Pancreas (tissue), 10 donors: Measurements from ENCODE around the gene OR52B2. TPM values are rescaled to one million over a fixed set of nuclear protein-coding genes. Genes with fewer than 3 reads are reported as not detected.

Experiments used
- ATAC-seq, 4 donors: fragments of 200-7000 bp; cut with Tn5 transposase; one replicate each; pipeline versions ENCODE4 v1.8.0 to v1.9.1; 2020; ENCODE audit warnings: mild to moderate bottlenecking in 4 of 4, moderate library complexity in 4 of 4
- DNase-seq, 6 donors: peaks; one replicate each; pipeline ENCODE4 v3.0.0-alpha.2; 2020
- FAIRE-seq: peaks from 2 replicates; lab custom pipeline; 2012; peaks lifted over from hg19 to GRCh38; lab: Jason Lieb, UNC
- H3K27ac ChIP-seq, 4 donors: fragments of 200-600 bp; sonication (generic); 1 replicate in 3 of 4; 2 replicates in 1 of 4; pipeline versions ENCODE4 v1.5.0 to v1.8.0; 2020
- H3K27me3 ChIP-seq, 4 donors: fragments of 200-600 bp; one replicate each; pipeline ENCODE4 v1.8.0; 2021
- H3K36me3 ChIP-seq, 3 donors: fragments of 200-600 bp; sonication (generic) in 1 of 3; one replicate each; pipeline versions ENCODE4 v1.5.0 to v1.8.0; 2020 to 2021
- H3K4me1 ChIP-seq, 3 donors: fragments of 200-600 bp; one replicate each; pipeline ENCODE4 v1.8.0; 2021
- H3K4me3 ChIP-seq, 4 donors: fragments of 200-600 bp; sonication (generic) in 2 of 4; one replicate each; pipeline versions ENCODE4 v1.5.0 to v1.8.0; 2020 to 2021
- H3K9me3 ChIP-seq, 4 donors: fragments of 200-600 bp; one replicate each; pipeline ENCODE4 v1.8.0; 2021
- WGBS, 2 donors: extraction: QIAGEN DNeasy Blood & Tissue Kit; methylation state at CpG; one replicate each; pipeline ENCODE4 v1.1.7; 2013; 5-methylcytosine and 5-hydroxymethylcytosine counted together
- intact Hi-C, 3 donors: fragments of 100-400 bp; cut with DNase I; formaldehyde crosslinking; loops; one replicate each; pipeline versions ENCODE4 v1.11.1 to v1.14.2; 2022
- polyA plus RNA-seq, 2 donors: library from polyadenylated mRNA; stranded (reverse); fragments of 200-250 nt; gene quantifications; one replicate each; pipeline ENCODE4 v1.2.3, GENCODE V29; 2013
- total RNA-seq, 6 donors: library from RNA; stranded (reverse); fragmentation: NEBNext Ultra II Directional in 4 of 6; extraction: Animal tissue kit (Norgen Biotek cat#: 25700) in 4 of 6; gene quantifications; one replicate each; pipeline versions ENCODE4 v1.2.1 to v1.2.4, GENCODE V29; 2021 to 2023
- TF ChIP-seq, protein P1 (sequence below), 4 donors: fragments of 200-600 bp; sonication (generic) in 3 of 4; IDR thresholded peaks; one replicate each; pipeline versions ENCODE4 v1.5.0 to v1.8.0; 2021; ENCODE audit warnings: antibody characterized with exemption in 4 of 4
- donor health status: healthy with polysubstance abuse.
- donor health status: DM: no; HTN: no; CAD: no; lungs with moderate emphysema.
- donor health status: DM: no; HTN: no; CAD: no.
- donor health status: control.
- donor health status: control.
- donor health status: Bipolar disorder and iron deficiency.
- donor health status: DM: yes; HTN: yes; CAD: no.
- donor health status: DM: no; HTN: no; CAD: no.
- donor health status: DM: no; HTN: no; CAD: no.
- donor health status: DM: yes; HTN: yes; CAD: no.

The OR52B2 gene
- total and polyA plus RNA-seq, 8 donors, result not detected

DNA sequence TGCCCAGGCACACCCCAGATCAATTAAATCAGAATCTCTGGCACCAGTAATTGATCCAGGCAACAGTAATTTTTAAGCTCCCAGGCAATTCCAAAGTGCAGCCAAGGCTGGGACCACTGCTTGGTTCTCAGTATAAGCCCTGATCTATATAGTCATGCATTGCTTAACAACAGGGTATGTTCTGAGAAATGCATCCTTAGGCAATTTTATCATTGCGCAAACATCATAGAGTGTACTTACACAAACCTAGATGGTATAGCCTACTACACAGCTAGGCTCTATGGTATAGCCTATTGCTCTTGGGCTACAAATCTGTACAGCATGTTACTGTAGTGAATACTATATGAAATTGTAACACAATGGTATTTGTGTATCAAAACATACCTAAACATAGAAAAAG lies 34.6 kb upstream of the OR52B2 start:
- ATAC-seq (no peak), FAIRE-seq (no peak), DNase-seq (no peak)
- Histone ChIP-seq H3K27ac (no peak overlapping the region), H3K4me1 (no peaks in the 10 kb centered on the region), H3K36me3 (peaks cover 0 to 10% (median 0%) of the 10 kb centered on the region in 3 donors), H3K4me3 (no peak overlapping the region), H3K27me3 (no peaks in the 10 kb centered on the region), H3K9me3 (no peaks in the 10 kb centered on the region)
- TF ChIP-seq, protein P1, sequence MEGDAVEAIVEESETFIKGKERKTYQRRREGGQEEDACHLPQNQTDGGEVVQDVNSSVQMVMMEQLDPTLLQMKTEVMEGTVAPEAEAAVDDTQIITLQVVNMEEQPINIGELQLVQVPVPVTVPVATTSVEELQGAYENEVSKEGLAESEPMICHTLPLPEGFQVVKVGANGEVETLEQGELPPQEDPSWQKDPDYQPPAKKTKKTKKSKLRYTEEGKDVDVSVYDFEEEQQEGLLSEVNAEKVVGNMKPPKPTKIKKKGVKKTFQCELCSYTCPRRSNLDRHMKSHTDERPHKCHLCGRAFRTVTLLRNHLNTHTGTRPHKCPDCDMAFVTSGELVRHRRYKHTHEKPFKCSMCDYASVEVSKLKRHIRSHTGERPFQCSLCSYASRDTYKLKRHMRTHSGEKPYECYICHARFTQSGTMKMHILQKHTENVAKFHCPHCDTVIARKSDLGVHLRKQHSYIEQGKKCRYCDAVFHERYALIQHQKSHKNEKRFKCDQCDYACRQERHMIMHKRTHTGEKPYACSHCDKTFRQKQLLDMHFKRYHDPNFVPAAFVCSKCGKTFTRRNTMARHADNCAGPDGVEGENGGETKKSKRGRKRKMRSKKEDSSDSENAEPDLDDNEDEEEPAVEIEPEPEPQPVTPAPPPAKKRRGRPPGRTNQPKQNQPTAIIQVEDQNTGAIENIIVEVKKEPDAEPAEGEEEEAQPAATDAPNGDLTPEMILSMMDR (IDR thresholded peaks at IDR 0.05), result no peak
- WGBS, 2 donors, result 96 to 100% methylated on average over 1 of the region's 1 CpG
- intact Hi-C loops, result no loop called here

DNA sequence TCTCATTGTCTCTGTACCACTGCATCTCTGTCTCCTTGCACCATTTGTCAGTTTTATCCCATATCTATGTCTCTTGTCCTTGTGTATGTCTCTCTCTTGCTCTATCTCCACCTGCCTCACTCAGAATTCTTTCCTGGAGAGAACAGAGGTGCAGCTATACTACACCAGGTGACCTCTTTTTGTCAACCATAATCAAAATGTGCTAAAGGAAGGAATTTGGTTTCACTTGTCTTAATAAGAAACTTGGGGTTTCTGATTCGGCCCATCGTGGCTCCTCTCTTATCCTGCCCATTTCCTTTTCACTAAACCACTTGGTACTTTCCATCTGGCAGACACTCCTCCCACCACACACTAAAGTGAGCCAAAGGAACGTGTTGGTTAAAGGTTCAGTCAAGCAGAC lies 33.2 kb upstream of the OR52B2 start:
- Histone ChIP-seq H3K9me3 (no peaks in the 10 kb centered on the region), H3K27ac (no peak overlapping the region), H3K36me3 (no peaks in the 10 kb centered on the region), H3K4me3 (no peak overlapping the region), H3K4me1 (no peaks in the 10 kb centered on the region), H3K27me3 (no peaks in the 10 kb centered on the region)
- TF ChIP-seq, protein P1 (IDR thresholded peaks at IDR 0.05), result no peak
- ATAC-seq (no peak), FAIRE-seq (no peak), DNase-seq (no peak)
- 72 to 83% methylated on average over 3 of the region's 3 CpGs for WGBS, 2 donors
- intact Hi-C loops, result no loop called here

DNA sequence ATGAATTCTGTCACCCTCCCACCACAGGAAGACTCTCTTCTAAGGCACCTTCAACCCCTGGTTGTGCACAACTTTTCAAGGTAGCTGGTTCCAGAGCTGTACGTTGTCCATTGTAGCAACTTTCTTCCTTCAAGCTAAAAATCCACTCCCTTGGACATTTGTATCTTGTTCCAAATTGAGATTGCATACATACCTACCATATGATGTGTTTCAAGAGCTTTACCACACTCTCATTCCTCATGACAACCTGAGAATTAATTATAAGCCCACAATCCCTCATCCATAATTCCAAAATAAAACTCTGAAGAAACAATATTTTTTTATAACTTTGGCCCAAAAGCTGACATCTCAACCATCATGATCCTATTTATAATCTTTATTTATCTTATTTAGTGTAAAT lies 31.9 kb upstream of the OR52B2 start:
- 88 to 97% methylated on average over 1 of the region's 1 CpG for WGBS, 2 donors
- Histone ChIP-seq H3K4me1 (no peaks in the 10 kb centered on the region), H3K27me3 (no peaks in the 10 kb centered on the region), H3K36me3 (no peaks in the 10 kb centered on the region), H3K27ac (no peak overlapping the region), H3K4me3 (no peak overlapping the region), H3K9me3 (no peaks in the 10 kb centered on the region)
- TF ChIP-seq, protein P1 (IDR thresholded peaks at IDR 0.05), result no peak
- ATAC-seq (no peak), DNase-seq (no peak), FAIRE-seq (no peak)
- intact Hi-C loops, result no loop called here

DNA sequence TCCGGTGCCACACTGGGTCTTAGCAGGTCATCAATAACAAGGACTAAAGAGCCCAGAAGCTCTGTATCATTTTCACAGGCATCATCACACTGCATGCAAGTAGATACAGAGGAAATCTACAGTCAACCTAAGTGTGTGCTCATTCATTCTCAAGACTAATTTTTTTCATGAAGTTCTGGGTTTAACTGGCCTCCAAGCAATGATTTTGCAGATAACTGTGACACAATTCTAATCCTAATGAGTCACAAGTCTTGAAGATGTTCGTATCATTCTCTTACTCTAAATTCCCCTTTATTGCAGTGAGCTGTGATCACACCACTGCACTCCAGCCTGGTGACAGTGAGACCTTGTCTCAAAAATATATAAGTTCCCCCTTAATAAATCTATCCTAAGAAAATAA lies 31.4 kb upstream of the OR52B2 start:
- Histone ChIP-seq H3K4me1 (no peaks in the 10 kb centered on the region), H3K9me3 (no peaks in the 10 kb centered on the region), H3K36me3 (no peaks in the 10 kb centered on the region), H3K27me3 (no peaks in the 10 kb centered on the region), H3K27ac (no peak overlapping the region), H3K4me3 (no peak overlapping the region)
- TF ChIP-seq, protein P1 (IDR thresholded peaks at IDR 0.05), result no peak
- DNase-seq, result no peak
- 74 to 90% methylated on average over 2 of the region's 2 CpGs for WGBS, 2 donors
- intact Hi-C loops, result no loop called here
- ATAC-seq, result peak in 1 of 4 donors; percentile 32
- no peak for FAIRE-seq

DNA sequence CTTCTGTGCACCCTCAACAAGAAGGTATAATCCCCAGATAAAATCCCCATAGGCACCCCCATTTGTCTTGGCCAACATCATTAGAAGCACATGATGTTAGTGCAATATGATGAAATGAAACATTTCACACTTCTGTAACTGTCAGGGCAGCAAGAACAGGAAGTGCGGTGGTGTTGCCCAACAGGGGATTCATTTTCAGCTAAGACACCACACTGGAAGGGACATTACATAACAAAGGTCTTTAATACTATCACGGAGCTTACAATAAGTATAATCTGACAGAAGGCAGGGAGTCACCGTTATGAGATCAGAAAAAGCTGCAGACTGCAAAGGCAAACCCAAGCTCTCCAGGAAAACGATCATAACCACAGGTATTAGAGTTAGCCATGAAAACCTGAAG lies 30.8 kb upstream of the OR52B2 start:
- DNase-seq, result peak in 1 of 6 donors; percentile 43
- no peak for FAIRE-seq
- H3K27ac ChIP-seq, result no peak overlapping the region
- intact Hi-C loops, result no loop called here
- H3K4me3 ChIP-seq, result no peak overlapping the region
- no peaks in the 10 kb centered on the region for H3K4me1 ChIP-seq
- 79 to 83% methylated on average over 4 of the region's 4 CpGs for whole genome bisulfite sequencing, 2 donors
- no peaks in the 10 kb centered on the region for H3K36me3 ChIP-seq
- no peaks in the 10 kb centered on the region for H3K27me3 ChIP-seq
- ATAC-seq, result peak in 3 of 4 donors; percentile 30 to 63 (median 61)
- no peaks in the 10 kb centered on the region for H3K9me3 ChIP-seq
- TF ChIP-seq, protein P1 (IDR thresholded peaks at IDR 0.05), result no peak
